ENCODE measurements around the gene PLLP. TPM values are rescaled to one million over a fixed set of nuclear protein-coding genes. Genes with fewer than 3 reads are reported as not detected.

Gene PLLP
- total and polyA plus RNA-seq, 7 donors = 0.99 to 10.2 (median 4.2) TPM

GRCh38 chr16:57209780-57210179, 74.7 kb downstream of the PLLP start:
- no peak for DNase-seq
- WGBS, 2 donors = 98 to 100% methylated on average over 5 of the region's 5 CpGs
- H3K9me3 ChIP-seq = no peaks in the 10 kb centered on the region
- H3K36me3 ChIP-seq = peaks cover 15 to 98% (median 45%) of the 10 kb centered on the region in 4 donors
- intact Hi-C loops (cut with DNase I) = no loop called here
- H3K4me1 ChIP-seq = no peaks in the 10 kb centered on the region
- no peaks in the 10 kb centered on the region for H3K27me3 ChIP-seq
- no peak overlapping the region for H3K4me3 ChIP-seq
- TF ChIP-seq POLR2A (IDR thresholded peaks at IDR 0.05) (no peak), CTCF (IDR thresholded peaks at IDR 0.05) (no peak), EP300 (IDR thresholded peaks at IDR 0.05) (no peak), POLR2AphosphoS5 (IDR thresholded peaks at IDR 0.05) (no peak)
- H3K27ac ChIP-seq = no peak overlapping the region

GRCh38 chr16:57208926-57209325, 75.5 kb downstream of the PLLP start:
- WGBS, 2 donors = 96% methylated on average over 1 of the region's 1 CpG
- Histone ChIP-seq H3K27ac (no peak overlapping the region), H3K27me3 (no peaks in the 10 kb centered on the region), H3K4me3 (no peak overlapping the region), H3K4me1 (no peaks in the 10 kb centered on the region), H3K9me3 (no peaks in the 10 kb centered on the region), H3K36me3 (peaks cover 11 to 96% (median 40%) of the 10 kb centered on the region in 4 donors)
- TF ChIP-seq CTCF (IDR thresholded peaks at IDR 0.05) (no peak), EP300 (IDR thresholded peaks at IDR 0.05) (no peak), POLR2A (IDR thresholded peaks at IDR 0.05) (no peak), POLR2AphosphoS5 (IDR thresholded peaks at IDR 0.05) (no peak)
- no peak for DNase-seq
- intact Hi-C loops (cut with DNase I) = no loop called here

Small RNAs within 50 kb of the gene (small RNA-seq; reads per million reads assigned to genes)
- gene AC108081.1 = 0 reads per million in 3 donors

Other genes with a start within 250 kb of the PLLP start
- 10 to 100 TPM; 22.9 to 59.9 (median 25.4) TPM for gene CPNE2, start 192.1 kb downstream of the PLLP start, total RNA-seq
- gene CPNE2, start 192.1 kb downstream of the PLLP start, polyA plus RNA-seq = 10 to 100 TPM; 60.7 to 75.1 (median 66.6) TPM
- gene PSME3IP1, start 98.6 kb downstream of the PLLP start, total RNA-seq = 10 to 100 TPM; 60.1 to 81.3 (median 76.9) TPM
- 10 to 100 TPM; 70.5 to 75.4 (median 73.9) TPM for gene PSME3IP1, start 98.6 kb downstream of the PLLP start, polyA plus RNA-seq
- gene RSPRY1, start 98.3 kb downstream of the PLLP start, total RNA-seq = 10 to 100 TPM; 30.6 to 42.7 (median 34.1) TPM
- 10 to 100 TPM; 12.6 to 17.8 (median 16.6) TPM for gene RSPRY1, start 98.3 kb downstream of the PLLP start, polyA plus RNA-seq
- gene ARL2BP, start 39.4 kb downstream of the PLLP start, total RNA-seq = 10 to 100 TPM; 64.7 to 85.6 (median 74.4) TPM
- gene ARL2BP, start 39.4 kb downstream of the PLLP start, polyA plus RNA-seq = 10 to 100 TPM; 28.6 to 39.0 (median 36.8) TPM
- not detected for gene CCL22, start 74.1 kb upstream of the PLLP start, total RNA-seq
- 1 to 10 TPM in 1 of 3 donors, not detected in 2; 2.9 TPM for gene CCL22, start 74.1 kb upstream of the PLLP start, polyA plus RNA-seq
- gene CX3CL1, start 87.8 kb upstream of the PLLP start, total RNA-seq = 10 to 100 TPM in 1 of 4 donors, 1 to 10 TPM in 3; 3.5 to 18.6 (median 6.7) TPM
- 10 to 100 TPM in 1 of 3 donors, under 1 TPM in 2; 0.23 to 11.1 (median 0.60) TPM for gene CX3CL1, start 87.8 kb upstream of the PLLP start, polyA plus RNA-seq
- not detected for gene CCL17, start 120.1 kb upstream of the PLLP start, total RNA-seq
- gene CCL17, start 120.1 kb upstream of the PLLP start, polyA plus RNA-seq = 1 to 10 TPM in 1 of 3 donors, not detected in 2; 7.6 TPM
- gene CIAPIN1, start 162.7 kb upstream of the PLLP start, total RNA-seq = 10 to 100 TPM; 17.1 to 22.5 (median 20.1) TPM
- 10 to 100 TPM; 34.8 to 46.2 (median 45.2) TPM for gene CIAPIN1, start 162.7 kb upstream of the PLLP start, polyA plus RNA-seq
- 10 to 100 TPM; 61.4 to 74.5 (median 71.3) TPM for gene COQ9, start 162.8 kb upstream of the PLLP start, total RNA-seq
- gene COQ9, start 162.8 kb upstream of the PLLP start, polyA plus RNA-seq = 100 to 1,000 TPM in 2 of 3 donors, 10 to 100 TPM in 1; 91.6 to 154 (median 123) TPM
- 100 to 1,000 TPM in 2 of 4 donors, 10 to 100 TPM in 2; 60.7 to 141 (median 101) TPM for gene POLR2C, start 178.0 kb upstream of the PLLP start, total RNA-seq
- 10 to 100 TPM; 52.3 to 77.7 (median 60.1) TPM for gene POLR2C, start 178.0 kb upstream of the PLLP start, polyA plus RNA-seq
- 10 to 100 TPM in 2 of 4 donors, 1 to 10 TPM in 2; 3.9 to 21.8 (median 10.1) TPM for gene DOK4, start 201.8 kb upstream of the PLLP start, total RNA-seq
- gene DOK4, start 201.8 kb upstream of the PLLP start, polyA plus RNA-seq = 100 to 1,000 TPM; 102 to 147 (median 103) TPM

Measured in sigmoid colon (tissue), 7 donors.